ENCODE data around the gene MMP7. TPM values are rescaled to one million over a fixed set of nuclear protein-coding genes. Genes with fewer than 3 reads are reported as not detected.

MMP7 gene
- total RNA-seq, 4 donors from 2014 or later = not detected

DNA sequence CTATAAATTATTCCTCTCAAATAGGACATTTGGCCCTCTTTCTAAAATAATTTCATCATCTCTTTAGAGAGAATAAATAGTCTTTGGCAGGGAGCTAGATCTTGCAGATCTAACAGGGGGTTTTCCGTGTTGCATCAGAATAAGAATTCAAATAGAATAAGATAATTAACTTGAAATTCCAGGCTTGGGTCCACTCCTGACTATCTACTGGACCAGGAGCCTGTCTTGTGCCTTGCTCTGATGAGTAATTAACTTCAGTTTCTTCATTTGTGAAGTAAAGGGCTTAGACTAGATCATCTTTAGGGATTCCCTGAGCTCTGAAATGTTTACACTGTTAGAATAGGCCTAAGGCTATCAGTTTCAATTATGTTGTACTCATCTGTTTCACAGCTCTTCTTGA, 54.5 kb downstream of the MMP7 start:
- Histone ChIP-seq H3K27me3 (no peaks in the 10 kb centered on the region), H3K9me3 (no peaks in the 10 kb centered on the region), H3K4me3 (no peak overlapping the region), H3K4me1 (peaks cover 0 to 11% (median 2%) of the 10 kb centered on the region in 4 donors), H3K27ac (no peak overlapping the region), H3K36me3 (no peaks in the 10 kb centered on the region)
- 66 to 73% methylated on average over 1 of the region's 1 CpG for WGBS, 2 donors
- no peak for DNase-seq (ENCODE audit: low spot score in 2 of 2)
- TF ChIP-seq, protein P1, sequence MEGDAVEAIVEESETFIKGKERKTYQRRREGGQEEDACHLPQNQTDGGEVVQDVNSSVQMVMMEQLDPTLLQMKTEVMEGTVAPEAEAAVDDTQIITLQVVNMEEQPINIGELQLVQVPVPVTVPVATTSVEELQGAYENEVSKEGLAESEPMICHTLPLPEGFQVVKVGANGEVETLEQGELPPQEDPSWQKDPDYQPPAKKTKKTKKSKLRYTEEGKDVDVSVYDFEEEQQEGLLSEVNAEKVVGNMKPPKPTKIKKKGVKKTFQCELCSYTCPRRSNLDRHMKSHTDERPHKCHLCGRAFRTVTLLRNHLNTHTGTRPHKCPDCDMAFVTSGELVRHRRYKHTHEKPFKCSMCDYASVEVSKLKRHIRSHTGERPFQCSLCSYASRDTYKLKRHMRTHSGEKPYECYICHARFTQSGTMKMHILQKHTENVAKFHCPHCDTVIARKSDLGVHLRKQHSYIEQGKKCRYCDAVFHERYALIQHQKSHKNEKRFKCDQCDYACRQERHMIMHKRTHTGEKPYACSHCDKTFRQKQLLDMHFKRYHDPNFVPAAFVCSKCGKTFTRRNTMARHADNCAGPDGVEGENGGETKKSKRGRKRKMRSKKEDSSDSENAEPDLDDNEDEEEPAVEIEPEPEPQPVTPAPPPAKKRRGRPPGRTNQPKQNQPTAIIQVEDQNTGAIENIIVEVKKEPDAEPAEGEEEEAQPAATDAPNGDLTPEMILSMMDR (IDR thresholded peaks at IDR 0.05) = no peak
- TF ChIP-seq POLR2A (IDR thresholded peaks at IDR 0.05) = no peak
- no peak for TF ChIP-seq EP300 (IDR thresholded peaks at IDR 0.05)

DNA sequence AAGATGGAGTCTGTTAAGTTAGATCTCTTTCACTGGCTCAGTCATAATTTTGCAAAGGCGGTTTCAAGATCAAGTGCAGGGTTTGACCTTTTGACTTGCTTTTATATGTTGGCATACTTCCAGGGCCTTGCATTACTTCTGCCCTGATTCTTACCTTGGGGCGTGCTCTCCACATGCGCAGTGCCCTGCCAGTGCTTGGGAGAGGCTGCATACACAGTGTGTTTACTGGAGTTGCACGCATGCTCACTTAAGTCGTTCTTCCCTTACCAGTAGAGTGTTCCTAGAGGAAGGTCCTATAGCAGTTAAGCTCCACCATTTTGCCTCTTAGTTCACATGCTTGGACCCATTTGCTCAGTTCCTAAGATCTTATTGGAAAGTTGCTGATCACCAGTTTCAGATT, 57.0 kb downstream of the MMP7 start:
- TF ChIP-seq POLR2A (IDR thresholded peaks at IDR 0.05) (no peak), EP300 (IDR thresholded peaks at IDR 0.05) (no peak)
- TF ChIP-seq, protein P1 (IDR thresholded peaks at IDR 0.05) = no peak
- Histone ChIP-seq H3K36me3 (no peaks in the 10 kb centered on the region), H3K4me3 (no peak overlapping the region), H3K27ac (no peak overlapping the region), H3K4me1 (peaks cover 0 to 18% (median 8%) of the 10 kb centered on the region in 4 donors), H3K9me3 (no peaks in the 10 kb centered on the region), H3K27me3 (no peaks in the 10 kb centered on the region)
- DNase-seq (ENCODE audit: low spot score in 2 of 2) = no peak
- WGBS, 2 donors = 69 to 91% methylated on average over 5 of the region's 5 CpGs

DNA sequence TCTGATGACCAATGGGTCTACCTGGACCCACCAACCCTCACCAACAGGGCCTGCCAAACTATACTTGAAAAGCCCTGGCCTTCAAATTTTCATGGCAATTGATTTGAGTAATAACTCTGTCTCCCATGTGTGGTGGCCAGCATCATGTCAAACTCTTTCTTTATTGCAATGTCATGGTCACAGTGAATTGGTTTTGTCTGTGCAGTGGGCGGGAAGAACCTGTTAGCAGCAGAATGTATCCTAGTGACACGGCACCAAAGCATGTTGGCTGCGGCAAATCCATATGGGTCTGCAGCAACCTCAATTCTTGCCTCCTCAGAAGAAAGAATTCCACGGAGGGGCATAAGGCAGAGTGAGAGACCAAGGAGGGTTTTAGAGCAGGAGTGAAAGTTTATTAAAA, 58.4 kb downstream of the MMP7 start:
- Histone ChIP-seq H3K4me1 (peaks cover 0 to 28% (median 11%) of the 10 kb centered on the region in 4 donors), H3K4me3 (no peak overlapping the region), H3K27me3 (no peaks in the 10 kb centered on the region), H3K9me3 (no peaks in the 10 kb centered on the region), H3K36me3 (no peaks in the 10 kb centered on the region), H3K27ac (no peak overlapping the region)
- TF ChIP-seq, protein P1 (IDR thresholded peaks at IDR 0.05) = no peak
- TF ChIP-seq POLR2A (IDR thresholded peaks at IDR 0.05) = no peak
- no peak for TF ChIP-seq EP300 (IDR thresholded peaks at IDR 0.05)
- DNase-seq (ENCODE audit: low spot score in 2 of 2) = no peak
- WGBS, 2 donors = 94 to 97% methylated on average over 4 of the region's 4 CpGs

DNA sequence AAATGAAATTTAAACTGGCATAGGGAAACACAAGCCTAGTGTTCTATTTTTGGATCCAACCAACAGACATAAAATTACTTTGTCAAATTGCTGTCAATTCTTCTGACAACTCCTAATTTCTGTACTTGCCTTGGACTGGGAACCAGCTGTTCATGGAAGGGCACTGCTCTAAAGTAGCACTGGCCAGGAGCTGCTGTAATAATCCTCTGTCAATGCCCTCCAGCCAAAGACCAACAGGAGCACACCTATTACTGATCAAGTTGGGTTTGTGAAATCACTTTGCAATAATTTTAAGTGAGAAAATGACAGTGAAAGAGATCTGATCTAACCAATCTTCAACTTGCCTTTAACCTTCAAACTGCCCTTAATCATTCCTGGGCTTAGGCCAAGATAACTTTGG, 59.1 kb downstream of the MMP7 start:
- Histone ChIP-seq H3K4me1 (peaks cover 0 to 29% (median 8%) of the 10 kb centered on the region in 4 donors), H3K36me3 (no peaks in the 10 kb centered on the region), H3K27ac (no peak overlapping the region), H3K9me3 (no peaks in the 10 kb centered on the region), H3K4me3 (no peak overlapping the region), H3K27me3 (no peaks in the 10 kb centered on the region)
- TF ChIP-seq EP300 (IDR thresholded peaks at IDR 0.05) (no peak), POLR2A (IDR thresholded peaks at IDR 0.05) (no peak)
- TF ChIP-seq, protein P1 (IDR thresholded peaks at IDR 0.05) = no peak
- no peak for DNase-seq (ENCODE audit: low spot score in 2 of 2)

Other genes with a start within 250 kb of the MMP7 start
- 10 to 100 TPM; 12.9 to 28.2 (median 20.3) TPM for gene BIRC3, start 213.3 kb downstream of the MMP7 start, total RNA-seq
- gene BIRC2, start 183.5 kb downstream of the MMP7 start, total RNA-seq = 10 to 100 TPM; 39.0 to 74.5 (median 51.4) TPM
- gene TMEM123, start 78.0 kb downstream of the MMP7 start, total RNA-seq = 100 to 1,000 TPM; 145 to 196 (median 181) TPM
- not detected for gene MMP20, start 94.6 kb upstream of the MMP7 start, total RNA-seq
- gene MMP27, start 175.0 kb upstream of the MMP7 start, total RNA-seq = under 1 TPM in 1 of 4 donors, not detected in 3; 0.78 TPM
- not detected for gene MMP8, start 194.2 kb upstream of the MMP7 start, total RNA-seq
- not detected for gene MMP10, start 249.9 kb upstream of the MMP7 start, total RNA-seq